Tibial nerve (tissue), 4 donors: ENCODE measurements around the gene DNAL4. TPM values are rescaled to one million over a fixed set of nuclear protein-coding genes. Genes with fewer than 3 reads are reported as not detected.

ENCODE experiments used
- DNase-seq, 2 donors: peaks; one replicate each; pipeline ENCODE4 v3.0.0-alpha.2; 2019; ENCODE audit warnings: low spot score in 2 of 2
- H3K27ac ChIP-seq, 4 donors: fragments of 200-600 bp; sonication (generic) in 3 of 4; one replicate each; pipeline ENCODE4 v1.5.1; 2017 to 2019; ENCODE audit warnings: mild to moderate bottlenecking in 1 of 4
- H3K27me3 ChIP-seq, 2 donors: fragments of 200-600 bp; sonication (generic) in 1 of 2; one replicate each; pipeline versions ENCODE4 v1.5.1 to v1.6.0; 2017 to 2019
- H3K36me3 ChIP-seq, 3 donors: fragments of 200-600 bp; sonication (generic); one replicate each; pipeline ENCODE4 v1.5.1; 2018 to 2019
- H3K4me1 ChIP-seq, 4 donors: fragments of 200-600 bp; sonication (generic) in 3 of 4; one replicate each; pipeline ENCODE4 v1.5.1; 2017 to 2019
- H3K4me3 ChIP-seq, 4 donors: fragments of 200-600 bp; sonication (generic) in 3 of 4; one replicate each; pipeline ENCODE4 v1.5.1; 2017 to 2019; ENCODE audit warnings: mild to moderate bottlenecking in 1 of 4, moderate library complexity in 1 of 4
- H3K9me3 ChIP-seq, 4 donors: fragments of 200-600 bp; sonication (generic) in 3 of 4; one replicate each; pipeline ENCODE4 v1.5.1; 2017 to 2019
- CTCF ChIP-seq, 5 experiments: fragments of 200-600 bp in 3 of 5; fragments of 450-650 bp in 2 of 5; sonication (generic) in 3 of 5; IDR thresholded peaks; one replicate each; pipeline ENCODE4 v1.5.1; 2016 to 2019; ENCODE audit warnings: antibody characterized with exemption in 5 of 5, mild to moderate bottlenecking in 3 of 5, moderate library complexity in 2 of 5
- EP300 ChIP-seq, 2 donors: sonication (generic); formaldehyde crosslinking; IDR thresholded peaks; one replicate each; pipeline ENCODE4 v1.6.1; 2017; ENCODE audit warnings: antibody characterized with exemption in 2 of 2, mild to moderate bottlenecking in 1 of 2
- POLR2A ChIP-seq, 2 donors: fragments of 450-650 bp; IDR thresholded peaks; one replicate each; pipeline ENCODE4 v1.6.1; 2017; ENCODE audit warnings: antibody characterized with exemption in 2 of 2, mild to moderate bottlenecking in 2 of 2, moderate library complexity in 2 of 2
- WGBS, 2 donors: methylation state at CpG; one replicate each; pipeline ENCODE4 v1.1.5; 2018; 5-methylcytosine and 5-hydroxymethylcytosine counted together
- total RNA-seq, 4 donors: library from RNA; depleted of rRNA; stranded (reverse); fragments of >200 nt; gene quantifications; one replicate each; pipeline ENCODE4 v1.1.0, GENCODE V29; 2016

Gene DNAL4
- total RNA-seq, 4 donors from 2014 or later: 14.7 to 17.7 (median 17.1) TPM

- 81 to 90% methylated on average over 15 of the region's 15 CpGs for WGBS, 2 donors
- Histone ChIP-seq H3K27me3 (no peaks in the 10 kb centered on the region), H3K4me1 (peaks cover 0 to 7% (median 0%) of the 10 kb centered on the region in 4 donors), H3K36me3 (peaks cover 42 to 100% (median 76%) of the 10 kb centered on the region in 3 donors), H3K4me3 (no peak overlapping the region), H3K9me3 (no peaks in the 10 kb centered on the region), H3K27ac (no peak overlapping the region)
- no peak for TF ChIP-seq POLR2A (IDR thresholded peaks at IDR 0.05)
- TF ChIP-seq EP300 (IDR thresholded peaks at IDR 0.05): no peak
- no peak for TF ChIP-seq CTCF (IDR thresholded peaks at IDR 0.05)
- DNase-seq: no peak
These were observed 53.7 kb downstream of the DNAL4 start for GRCh38 chr22:38740116-38740723.

GRCh38 chr22:38739300-38740055 lies 54.5 kb downstream of the DNAL4 start:
- Histone ChIP-seq H3K36me3 (peaks cover 37 to 100% (median 72%) of the 10 kb centered on the region in 3 donors), H3K27ac (no peak overlapping the region)
- no peak for DNase-seq

DNA sequence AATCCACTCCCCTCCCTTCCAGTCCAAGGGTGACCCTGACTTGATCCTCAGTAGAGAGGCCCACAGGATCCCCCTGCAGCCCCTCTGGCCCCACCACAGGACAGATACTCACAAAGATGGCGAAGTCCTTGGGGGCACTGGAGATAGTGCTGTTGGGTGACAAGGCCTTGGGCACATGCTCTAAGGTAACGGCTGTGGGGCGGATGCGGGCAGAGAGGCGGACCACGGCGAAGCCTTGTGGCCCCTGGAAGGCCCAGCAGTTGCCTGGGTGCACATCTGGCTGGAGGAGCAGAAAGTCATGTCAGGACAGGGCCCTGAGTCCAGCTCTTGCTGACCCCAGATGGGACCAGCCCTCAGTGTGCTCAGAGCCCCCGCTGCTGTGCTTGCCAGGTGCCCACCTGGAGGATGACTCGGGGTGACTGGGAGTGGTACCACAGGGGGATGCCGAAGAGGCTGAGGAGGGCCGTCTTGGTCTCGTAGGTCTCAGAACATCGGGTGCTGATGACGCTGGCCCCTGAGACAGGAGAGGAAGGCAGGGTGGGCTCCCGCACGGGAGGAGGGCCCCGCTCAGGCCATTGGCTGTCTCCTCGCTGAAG lies 55.4 kb downstream of the DNAL4 start:
- 93 to 96% methylated on average over 17 to 18 of the region's 18 CpGs for WGBS, 2 donors
- H3K4me1 ChIP-seq: peaks cover 0 to 24% (median 9%) of the 10 kb centered on the region in 4 donors
- DNase-seq: no peak
- H3K27me3 ChIP-seq: no peaks in the 10 kb centered on the region
- no peaks in the 10 kb centered on the region for H3K9me3 ChIP-seq
- H3K27ac ChIP-seq: no peak overlapping the region
- no peak overlapping the region for H3K4me3 ChIP-seq
- peaks cover 39 to 100% (median 68%) of the 10 kb centered on the region in 3 donors for H3K36me3 ChIP-seq
- TF ChIP-seq EP300 (IDR thresholded peaks at IDR 0.05) (no peak), CTCF (IDR thresholded peaks at IDR 0.05) (no peak), POLR2A (IDR thresholded peaks at IDR 0.05) (no peak)

More at GRCh38 chr22:38739300-38740055, 54.5 kb downstream of the DNAL4 start:
- TF ChIP-seq CTCF (IDR thresholded peaks at IDR 0.05) (no peak), EP300 (IDR thresholded peaks at IDR 0.05) (no peak), POLR2A (IDR thresholded peaks at IDR 0.05) (no peak)
- peaks cover 0 to 15% (median 2%) of the 10 kb centered on the region in 4 donors for H3K4me1 ChIP-seq
- WGBS, 2 donors: 93 to 96% methylated on average over 9 to 20 of the region's 20 CpGs
- H3K4me3 ChIP-seq: no peak overlapping the region
- H3K27me3 ChIP-seq: no peaks in the 10 kb centered on the region
- H3K9me3 ChIP-seq: no peaks in the 10 kb centered on the region

DNA sequence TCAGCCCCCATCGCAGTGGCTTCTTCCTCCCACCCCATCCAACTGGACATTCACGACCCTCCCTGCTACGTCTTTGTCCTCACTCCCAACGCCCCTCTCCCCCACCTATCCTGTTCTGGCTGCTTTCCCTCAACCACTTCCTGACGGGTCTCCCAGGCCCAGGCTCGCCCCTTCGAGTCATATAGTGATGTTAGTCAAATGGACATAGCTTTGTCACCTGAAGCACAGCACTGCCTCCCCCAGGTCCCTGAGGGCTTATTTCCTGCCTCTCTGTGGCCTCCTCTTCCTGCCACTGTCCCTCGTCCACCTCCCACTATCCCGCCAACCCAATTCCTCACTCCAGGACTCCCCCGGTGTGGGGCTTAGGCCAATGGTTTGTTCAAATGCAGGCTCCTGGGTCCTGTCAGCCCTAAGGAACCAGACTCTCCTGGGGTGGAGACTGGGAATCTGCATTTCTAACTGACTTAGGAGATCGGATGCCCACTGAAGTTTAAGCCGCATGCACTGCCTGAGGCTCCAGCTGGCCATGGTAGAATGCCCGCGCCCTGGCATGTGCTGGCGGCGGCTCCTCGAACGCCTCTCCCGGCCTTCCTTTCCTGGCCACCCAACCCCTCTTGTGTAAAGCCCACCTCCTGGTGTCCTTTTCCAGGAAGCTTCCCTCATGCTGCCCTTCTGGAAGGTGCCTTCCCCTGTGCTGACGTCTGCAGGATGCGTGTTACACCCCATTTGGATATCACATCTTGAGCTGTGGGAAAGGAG lies 56.5 kb downstream of the DNAL4 start:
- Histone ChIP-seq H3K27me3 (no peaks in the 10 kb centered on the region), H3K36me3 (peaks cover 39 to 91% (median 58%) of the 10 kb centered on the region in 3 donors), H3K4me1 (peaks cover 0 to 35% (median 15%) of the 10 kb centered on the region in 4 donors), H3K27ac (no peak overlapping the region), H3K4me3 (no peak overlapping the region), H3K9me3 (no peaks in the 10 kb centered on the region)
- TF ChIP-seq POLR2A (IDR thresholded peaks at IDR 0.05) (no peak), CTCF (IDR thresholded peaks at IDR 0.05) (no peak), EP300 (IDR thresholded peaks at IDR 0.05) (no peak)
- 79 to 84% methylated on average over 21 of the region's 21 CpGs for WGBS, 2 donors
- no peak for DNase-seq
